SU-DHL-6 (cell line): Measurements from ENCODE around the gene ADGRF5.

Experiments used
- H2AFZ ChIP-seq: fragments of 200-600 bp; sonication (generic); 2 replicates; pipeline ENCODE4 v1.6.1; 2014; ENCODE audit warnings: low read depth, mild to moderate bottlenecking, moderate library complexity, mixed read lengths, antibody characterized with exemption, low read length; ENCODE audit not compliant: severe bottlenecking
- H3F3A ChIP-seq: fragments of 200-600 bp; shearing (Covaris generic); 2 replicates; pipeline ENCODE4 v1.6.0; 2016; ENCODE audit warnings: antibody characterized with exemption, mild to moderate bottlenecking; ENCODE audit not compliant: insufficient read depth
- H3K27ac ChIP-seq: fragments of 200-600 bp; sonication (generic); 2 replicates; pipeline ENCODE4 v1.5.1; 2016; ENCODE audit warnings: low read depth, mild to moderate bottlenecking, low read length, moderate library complexity, mixed read lengths
- H3K27me3 ChIP-seq: fragments of 200-600 bp; sonication (generic), shearing (Covaris generic); 2 replicates; pipeline ENCODE4 v1.6.0; 2014; ENCODE audit warnings: mild to moderate bottlenecking, low read length
- H3K36me3 ChIP-seq: fragments of 200-600 bp; sonication (generic); 2 replicates; pipeline ENCODE4 v1.6.1; 2014; ENCODE audit warnings: mild to moderate bottlenecking, low read length, mixed read lengths
- H3K4me2 ChIP-seq: fragments of 300-600, 200-600 bp; shearing (Covaris generic), sonication (generic); 2 replicates; pipeline ENCODE4 v1.6.0; 2014; ENCODE audit warnings: low read length, low read depth, mild to moderate bottlenecking; ENCODE audit not compliant: poor library complexity, severe bottlenecking
- H3K4me3 ChIP-seq: fragments of 200-600 bp; sonication (generic); 2 replicates; pipeline ENCODE4 v1.5.1; 2014; ENCODE audit warnings: antibody characterized with exemption, low read length, mild to moderate bottlenecking, mixed read lengths; ENCODE audit not compliant: insufficient read depth, poor library complexity, severe bottlenecking
- H3K79me2 ChIP-seq: fragments of 200-600 bp; sonication (generic); 2 replicates; pipeline ENCODE4 v1.6.1; 2014; ENCODE audit warnings: mild to moderate bottlenecking, low read length, moderate library complexity; ENCODE audit not compliant: insufficient read depth
- H3K9ac ChIP-seq: fragments of 200-600 bp; sonication (generic); 2 replicates; pipeline ENCODE4 v1.7.0; 2014; ENCODE audit warnings: mild to moderate bottlenecking, low read length
- H3K9me2 ChIP-seq: fragments of 200-600 bp; sonication (generic); replicated peaks from 2 replicates; pipeline ENCODE4 v1.6.1; 2014; ENCODE audit warnings: low read length; ENCODE audit not compliant: insufficient read depth
- H3K9me3 ChIP-seq: fragments of 200-600 bp; sonication (generic); 2 replicates; pipeline ENCODE4 v1.6.1; 2014; ENCODE audit warnings: low read length, mixed read lengths; ENCODE audit not compliant: insufficient read depth
- H4K20me1 ChIP-seq: fragments of 200-600 bp; sonication (generic); 2 replicates; pipeline ENCODE4 v1.6.1; 2014; ENCODE audit warnings: low read depth, mild to moderate bottlenecking, antibody characterized with exemption, low read length, moderate library complexity, mixed read lengths
- EZH2phosphoT487 ChIP-seq: fragments of 200-600 bp; sonication (generic), shearing (Covaris generic); conservative IDR thresholded peaks from 2 replicates; pipeline ENCODE4 v1.6.1; 2018; ENCODE audit warnings: mild to moderate bottlenecking, antibody characterized with exemption, low read length, moderate library complexity, mixed read lengths
- TF ChIP-seq, protein P1 (sequence below): fragments of 200-600 bp; sonication (generic); IDR thresholded peaks from one replicate; pipeline ENCODE4 v1.5.1; 2017; ENCODE audit warnings: antibody characterized with exemption, mild to moderate bottlenecking, low read length, moderate library complexity; ENCODE audit not compliant: insufficient read depth, poor library complexity, severe bottlenecking

ADGRF5 gene

DNA sequence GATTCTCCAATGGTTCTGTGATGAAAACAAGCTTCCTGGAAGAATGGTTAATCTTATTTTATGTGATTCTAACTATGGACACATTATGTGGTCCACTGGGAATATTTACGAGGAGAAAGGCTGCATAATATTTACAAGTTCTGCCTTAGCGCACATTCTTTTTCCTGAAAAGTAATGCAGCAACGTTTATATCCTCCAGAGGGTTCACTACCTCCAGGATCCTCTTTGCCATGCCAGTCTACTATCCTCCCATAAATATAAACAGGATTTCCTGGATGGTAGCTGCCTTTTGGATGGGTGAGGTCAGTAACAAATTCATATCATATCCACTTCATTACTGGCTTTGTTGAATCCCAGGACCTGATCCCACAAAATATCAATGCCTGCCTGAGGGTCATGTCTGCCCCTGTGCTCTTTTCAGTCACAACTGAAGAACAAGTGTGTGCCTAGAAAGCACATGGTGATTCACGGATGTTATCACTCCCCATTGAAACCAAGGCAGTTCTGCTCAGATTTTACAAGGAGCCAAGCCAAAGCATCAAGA lies 30.4 kb downstream of the ADGRF5 start:
- no peak overlapping the region for H3K27ac ChIP-seq
- H3K4me3 ChIP-seq: no peak overlapping the region
- H4K20me1 ChIP-seq: no peaks in the 10 kb centered on the region
- H3K9ac ChIP-seq: no peak overlapping the region
- H3K9me3 ChIP-seq: no peaks in the 10 kb centered on the region
- no peaks in the 10 kb centered on the region for H3F3A ChIP-seq
- H3K9me2 ChIP-seq: no peaks in the 10 kb centered on the region
- no peaks in the 10 kb centered on the region for H3K36me3 ChIP-seq
- H3K4me2 ChIP-seq: no peak overlapping the region
- H3K27me3 ChIP-seq: no peaks in the 10 kb centered on the region
- no peak for TF ChIP-seq EZH2phosphoT487
- TF ChIP-seq, protein P1, sequence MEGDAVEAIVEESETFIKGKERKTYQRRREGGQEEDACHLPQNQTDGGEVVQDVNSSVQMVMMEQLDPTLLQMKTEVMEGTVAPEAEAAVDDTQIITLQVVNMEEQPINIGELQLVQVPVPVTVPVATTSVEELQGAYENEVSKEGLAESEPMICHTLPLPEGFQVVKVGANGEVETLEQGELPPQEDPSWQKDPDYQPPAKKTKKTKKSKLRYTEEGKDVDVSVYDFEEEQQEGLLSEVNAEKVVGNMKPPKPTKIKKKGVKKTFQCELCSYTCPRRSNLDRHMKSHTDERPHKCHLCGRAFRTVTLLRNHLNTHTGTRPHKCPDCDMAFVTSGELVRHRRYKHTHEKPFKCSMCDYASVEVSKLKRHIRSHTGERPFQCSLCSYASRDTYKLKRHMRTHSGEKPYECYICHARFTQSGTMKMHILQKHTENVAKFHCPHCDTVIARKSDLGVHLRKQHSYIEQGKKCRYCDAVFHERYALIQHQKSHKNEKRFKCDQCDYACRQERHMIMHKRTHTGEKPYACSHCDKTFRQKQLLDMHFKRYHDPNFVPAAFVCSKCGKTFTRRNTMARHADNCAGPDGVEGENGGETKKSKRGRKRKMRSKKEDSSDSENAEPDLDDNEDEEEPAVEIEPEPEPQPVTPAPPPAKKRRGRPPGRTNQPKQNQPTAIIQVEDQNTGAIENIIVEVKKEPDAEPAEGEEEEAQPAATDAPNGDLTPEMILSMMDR: no peak
- H3K79me2 ChIP-seq: no peaks in the 10 kb centered on the region
- no peak overlapping the region for H2AFZ ChIP-seq

DNA sequence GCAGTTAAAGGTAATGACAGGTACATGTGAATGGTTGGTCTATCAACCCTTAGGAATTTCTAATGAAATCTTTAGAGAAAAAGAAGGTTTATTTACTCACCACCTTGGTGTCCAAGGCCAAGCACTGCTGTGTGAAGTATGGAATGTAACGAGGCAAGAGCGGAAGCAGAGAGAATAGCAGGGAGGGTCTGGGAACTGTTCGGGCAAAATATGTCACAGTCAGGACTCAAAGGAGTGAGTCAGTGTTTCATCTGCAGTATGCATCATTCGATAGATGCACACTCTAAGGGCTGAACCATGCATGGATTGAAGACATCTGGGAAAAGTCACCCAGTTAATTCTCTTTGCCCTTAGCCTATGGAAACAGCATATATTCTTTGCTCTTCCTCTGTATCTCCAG lies 33.2 kb downstream of the ADGRF5 start:
- Histone ChIP-seq H3K9me3 (no peaks in the 10 kb centered on the region), H3K79me2 (no peaks in the 10 kb centered on the region), H3K4me3 (no peak overlapping the region), H3F3A (no peaks in the 10 kb centered on the region), H3K36me3 (no peaks in the 10 kb centered on the region), H3K4me2 (no peak overlapping the region), H3K27me3 (no peaks in the 10 kb centered on the region), H3K27ac (no peak overlapping the region), H4K20me1 (no peaks in the 10 kb centered on the region), H3K9me2 (no peaks in the 10 kb centered on the region), H2AFZ (no peak overlapping the region), H3K9ac (no peak overlapping the region)
- no peak for TF ChIP-seq EZH2phosphoT487
- TF ChIP-seq, protein P1: no peak

DNA sequence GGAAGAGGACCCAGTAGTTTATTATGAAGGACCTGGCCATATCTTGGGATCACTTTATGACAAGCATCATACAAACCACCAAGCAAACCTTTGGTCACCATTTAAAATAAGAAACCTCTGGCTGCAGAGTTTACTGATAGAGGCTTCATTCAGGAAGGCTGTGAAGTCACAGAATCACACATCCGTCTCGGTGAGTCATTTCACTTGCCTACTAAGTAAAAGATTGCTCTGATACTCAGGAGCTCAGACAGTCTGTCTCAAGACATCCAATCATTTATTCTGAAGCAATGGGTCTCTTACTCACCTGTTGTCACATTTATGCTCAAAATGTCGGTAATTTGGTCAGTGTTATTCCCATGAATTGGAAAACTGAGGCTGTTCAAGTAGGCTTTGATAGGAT lies 33.7 kb downstream of the ADGRF5 start:
- Histone ChIP-seq H3F3A (no peaks in the 10 kb centered on the region), H3K4me3 (no peak overlapping the region), H4K20me1 (no peaks in the 10 kb centered on the region), H3K9ac (no peak overlapping the region), H3K27me3 (no peaks in the 10 kb centered on the region), H3K79me2 (no peaks in the 10 kb centered on the region), H3K4me2 (no peak overlapping the region), H2AFZ (no peak overlapping the region), H3K36me3 (no peaks in the 10 kb centered on the region), H3K9me2 (no peaks in the 10 kb centered on the region), H3K27ac (no peak overlapping the region), H3K9me3 (no peaks in the 10 kb centered on the region)
- TF ChIP-seq EZH2phosphoT487: no peak
- TF ChIP-seq, protein P1: no peak
